ENCODE data around the gene FLT1. TPM values are rescaled to one million over a fixed set of nuclear protein-coding genes. Genes with fewer than 3 reads are reported as not detected.

FLT1 gene
- polyA plus RNA-seq, 1 donor from 2014 or later = 0.26 TPM

GRCh38 chr13:28468023-28468915 is 26.7 kb downstream of the FLT1 start:
- Mint-ChIP-seq H3K4me1 (peaks cover 0 to 4% (median 2%) of the 10 kb centered on the region in 3 donors), H3K9me3 (no peaks in the 10 kb centered on the region), H3K27ac (no peak overlapping the region), H3K4me3 (peak overlapping the region in 2 of 4 donors; percentile 51 to 61), H3K27me3 (peaks cover 14% of the 10 kb centered on the region), H3K36me3 (no peaks in the 10 kb centered on the region)

- Mint-ChIP-seq H3K9me3 (no peaks in the 10 kb centered on the region), H3K4me3 (no peak overlapping the region), H3K4me1 (peaks cover 0 to 4% (median 0%) of the 10 kb centered on the region in 3 donors), H3K36me3 (no peaks in the 10 kb centered on the region), H3K27me3 (peaks cover 9% of the 10 kb centered on the region), H3K27ac (no peak overlapping the region)
Observed at GRCh38 chr13:28467034-28467433, 27.9 kb downstream of the FLT1 start.

- Mint-ChIP-seq H3K4me1 (peaks cover 0 to 4% (median 0%) of the 10 kb centered on the region in 3 donors), H3K27me3 (peaks cover 9% of the 10 kb centered on the region), H3K9me3 (no peaks in the 10 kb centered on the region), H3K4me3 (no peak overlapping the region), H3K36me3 (no peaks in the 10 kb centered on the region), H3K27ac (no peak overlapping the region)
Observed at GRCh38 chr13:28466151-28466550, 28.8 kb downstream of the FLT1 start.

- H3K36me3 Mint-ChIP-seq = no peaks in the 10 kb centered on the region
Observed at GRCh38 chr13:28464861-28465460, 30.0 kb downstream of the FLT1 start.

GRCh38 chr13:28463481-28463880 is 31.4 kb downstream of the FLT1 start:
- no peak overlapping the region for H3K4me3 Mint-ChIP-seq
- H3K4me1 Mint-ChIP-seq = peaks cover 0 to 4% (median 0%) of the 10 kb centered on the region in 3 donors
- no peak overlapping the region for H3K27ac Mint-ChIP-seq
- H3K36me3 Mint-ChIP-seq = no peaks in the 10 kb centered on the region
- H3K9me3 Mint-ChIP-seq = no peaks in the 10 kb centered on the region
- peaks cover 6% of the 10 kb centered on the region for H3K27me3 Mint-ChIP-seq

More at GRCh38 chr13:28464861-28465460, 30.0 kb downstream of the FLT1 start:
- Mint-ChIP-seq H3K27me3 (peaks cover 9% of the 10 kb centered on the region), H3K4me1 (peaks cover 0 to 4% (median 0%) of the 10 kb centered on the region in 3 donors), H3K27ac (no peak overlapping the region), H3K4me3 (no peak overlapping the region), H3K9me3 (no peaks in the 10 kb centered on the region)

- Mint-ChIP-seq H3K36me3 (no peaks in the 10 kb centered on the region), H3K4me1 (peaks cover 0 to 3% (median 0%) of the 10 kb centered on the region in 3 donors), H3K27ac (no peak overlapping the region), H3K27me3 (peaks cover 10% of the 10 kb centered on the region), H3K4me3 (no peak overlapping the region), H3K9me3 (peaks cover 0 to 2% (median 1%) of the 10 kb centered on the region in 3 donors)
Observed at GRCh38 chr13:28459911-28460310, 35.0 kb downstream of the FLT1 start.

GRCh38 chr13:28458608-28459007 is 36.3 kb downstream of the FLT1 start:
- Mint-ChIP-seq H3K4me1 (peaks cover 0 to 3% (median 0%) of the 10 kb centered on the region in 3 donors), H3K27me3 (peaks cover 8% of the 10 kb centered on the region), H3K27ac (no peak overlapping the region), H3K9me3 (peaks cover 0 to 2% (median 1%) of the 10 kb centered on the region in 3 donors), H3K4me3 (no peak overlapping the region), H3K36me3 (no peaks in the 10 kb centered on the region)

GRCh38 chr13:28458051-28458450 is 36.9 kb downstream of the FLT1 start:
- Mint-ChIP-seq H3K27ac (no peak overlapping the region), H3K9me3 (peaks cover 0 to 2% (median 1%) of the 10 kb centered on the region in 3 donors)

GRCh38 chr13:28457521-28457920 is 37.4 kb downstream of the FLT1 start:
- H3K27ac Mint-ChIP-seq = no peak overlapping the region
- no peak overlapping the region for H3K4me3 Mint-ChIP-seq
- H3K9me3 Mint-ChIP-seq = peaks cover 0 to 2% (median 1%) of the 10 kb centered on the region in 3 donors
- peaks cover 0 to 3% (median 0%) of the 10 kb centered on the region in 3 donors for H3K4me1 Mint-ChIP-seq
- H3K27me3 Mint-ChIP-seq = peaks cover 10% of the 10 kb centered on the region
- H3K36me3 Mint-ChIP-seq = no peaks in the 10 kb centered on the region

More at GRCh38 chr13:28458051-28458450, 36.9 kb downstream of the FLT1 start:
- Mint-ChIP-seq H3K4me1 (peaks cover 0 to 3% (median 0%) of the 10 kb centered on the region in 3 donors), H3K4me3 (no peak overlapping the region), H3K27me3 (peaks cover 9% of the 10 kb centered on the region), H3K36me3 (no peaks in the 10 kb centered on the region)

- Mint-ChIP-seq H3K27me3 (peaks cover 12% of the 10 kb centered on the region), H3K9me3 (peaks cover 0 to 2% (median 1%) of the 10 kb centered on the region in 3 donors), H3K36me3 (no peaks in the 10 kb centered on the region), H3K4me1 (peaks cover 0 to 3% (median 0%) of the 10 kb centered on the region in 3 donors), H3K27ac (peak overlapping the region in 1 of 3 donors; percentile 54), H3K4me3 (no peak overlapping the region)
Observed at GRCh38 chr13:28455580-28456194, 39.2 kb downstream of the FLT1 start.

GRCh38 chr13:28452755-28453154 is 42.2 kb downstream of the FLT1 start:
- Mint-ChIP-seq H3K27me3 (peaks cover 11% of the 10 kb centered on the region), H3K4me1 (peaks cover 0 to 3% (median 0%) of the 10 kb centered on the region in 3 donors), H3K36me3 (peaks cover 1% of the 10 kb centered on the region), H3K4me3 (no peak overlapping the region), H3K27ac (no peak overlapping the region), H3K9me3 (peaks cover 4 to 12% (median 5%) of the 10 kb centered on the region in 3 donors)

GRCh38 chr13:28451482-28452217 is 43.3 kb downstream of the FLT1 start:
- Mint-ChIP-seq H3K9me3 (peaks cover 5 to 13% (median 10%) of the 10 kb centered on the region in 3 donors), H3K4me3 (no peak overlapping the region), H3K4me1 (no peaks in the 10 kb centered on the region), H3K27ac (no peak overlapping the region), H3K27me3 (peaks cover 11% of the 10 kb centered on the region), H3K36me3 (peaks cover 1% of the 10 kb centered on the region)

- Mint-ChIP-seq H3K27me3 (peaks cover 11% of the 10 kb centered on the region), H3K36me3 (peaks cover 1% of the 10 kb centered on the region), H3K4me1 (no peaks in the 10 kb centered on the region), H3K9me3 (peaks cover 4 to 20% (median 12%) of the 10 kb centered on the region in 3 donors), H3K4me3 (no peak overlapping the region), H3K27ac (no peak overlapping the region)
Observed at GRCh38 chr13:28449826-28450773, 44.8 kb downstream of the FLT1 start.
